ENCODE measurements around the gene FBXO39. TPM values are rescaled to one million over a fixed set of nuclear protein-coding genes. Genes with fewer than 3 reads are reported as not detected.

Gene FBXO39
- total and polyA plus RNA-seq, 7 experiments from 2014 or later, result 0.27 to 7.4 (median 0.43) TPM

DNA sequence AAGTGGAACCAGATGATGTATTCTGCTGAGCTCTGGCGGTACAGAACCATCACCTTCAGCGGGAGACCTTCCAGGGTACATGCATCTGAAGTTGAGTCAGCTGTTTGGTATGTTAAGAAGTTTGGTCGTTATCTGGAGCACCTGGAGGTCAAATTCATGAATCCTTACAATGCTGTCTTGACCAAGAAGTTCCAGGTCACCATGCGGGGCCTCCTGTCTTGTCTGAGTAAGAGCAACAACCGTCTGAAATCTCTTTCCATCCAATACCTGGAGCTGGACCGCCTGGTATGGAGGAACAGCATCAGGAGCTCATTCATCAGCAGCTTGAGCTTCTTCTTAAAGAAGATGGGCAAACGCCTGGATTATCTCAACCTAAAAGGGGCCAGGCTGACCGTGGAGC is 4.0 kb downstream of the FBXO39 start:
- peak overlapping the region in 1 of 9 donors; percentile 54 for H3K27ac Mint-ChIP-seq
- peaks cover 8 to 71% (median 56%) of the 10 kb centered on the region in 5 donors for H3K27me3 Mint-ChIP-seq
- no peak for ATAC-seq
- H3K4me1 Mint-ChIP-seq, result peaks cover 0 to 9% (median 5%) of the 10 kb centered on the region in 7 donors
- ChIA-PET CTCF (no interaction called here), POLR2A (no interaction called here)
- H3K36me3 Mint-ChIP-seq, result peaks cover 13 to 74% (median 24%) of the 10 kb centered on the region in 5 donors
- peaks cover 0 to 19% (median 3%) of the 10 kb centered on the region in 3 experiments for H3K9me3 ChIP-seq (ENCODE audit: control insufficient read depth in 2 of 3, low read length in 3 of 3)
- no peaks in the 10 kb centered on the region for H3K36me3 ChIP-seq (ENCODE audit: control insufficient read depth in 2 of 3, insufficient read depth in 3 of 3, low read length in 3 of 3)
- H3K4me3 ChIP-seq (ENCODE audit: low read length), result no peak overlapping the region
- intact Hi-C loops (cut with micrococcal nuclease), result no loop called here
- no peak for DNase-seq
- H3K27me3 ChIP-seq (ENCODE audit: control insufficient read depth in 2 of 2, insufficient read depth in 2 of 2, low read length in 2 of 2), result no peaks in the 10 kb centered on the region
- H3K4me3 Mint-ChIP-seq, result no peak overlapping the region
- no peak overlapping the region for H3K27ac ChIP-seq (ENCODE audit: low read depth, low read length)
- peaks cover 7 to 83% (median 54%) of the 10 kb centered on the region in 11 donors for H3K9me3 Mint-ChIP-seq
- no peaks in the 10 kb centered on the region for H3K4me1 ChIP-seq (ENCODE audit: control insufficient read depth in 2 of 2, insufficient read depth in 2 of 2, low read length in 2 of 2)

DNA sequence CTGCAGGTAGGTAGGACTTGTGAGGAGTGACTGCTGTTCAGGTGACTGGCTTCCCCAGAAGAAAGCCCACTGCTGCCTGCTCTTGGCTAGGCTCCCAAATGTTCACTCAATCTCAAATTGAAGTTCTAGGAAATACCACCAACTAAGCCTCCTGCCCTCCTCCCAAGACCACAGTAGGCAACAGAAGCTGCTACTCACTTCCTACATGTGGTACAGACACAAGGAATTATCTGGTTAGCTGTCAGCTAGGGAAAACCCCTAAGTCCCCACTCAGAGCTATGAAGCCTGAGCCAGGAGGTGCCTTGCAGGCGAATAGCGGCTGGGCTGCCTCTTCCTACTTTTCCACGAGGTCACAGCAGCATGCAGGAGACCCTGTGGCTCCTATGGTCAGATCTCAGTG is 4.9 kb downstream of the FBXO39 start:
- H3K36me3 ChIP-seq (ENCODE audit: control insufficient read depth in 2 of 3, insufficient read depth in 3 of 3, low read length in 3 of 3), result no peaks in the 10 kb centered on the region
- no peak overlapping the region for H3K27ac ChIP-seq (ENCODE audit: low read depth, low read length)
- no peaks in the 10 kb centered on the region for H3K4me1 ChIP-seq (ENCODE audit: control insufficient read depth in 2 of 2, insufficient read depth in 2 of 2, low read length in 2 of 2)
- ATAC-seq, result no peak
- H3K4me3 ChIP-seq (ENCODE audit: low read length), result no peak overlapping the region
- Mint-ChIP-seq H3K9me3 (peaks cover 7 to 84% (median 54%) of the 10 kb centered on the region in 11 donors), H3K36me3 (peaks cover 13 to 70% (median 24%) of the 10 kb centered on the region in 5 donors), H3K27ac (no peak overlapping the region), H3K4me1 (peaks cover 0 to 13% (median 10%) of the 10 kb centered on the region in 7 donors), H3K27me3 (peaks cover 12 to 78% (median 63%) of the 10 kb centered on the region in 5 donors), H3K4me3 (no peak overlapping the region)
- H3K27me3 ChIP-seq (ENCODE audit: control insufficient read depth in 2 of 2, insufficient read depth in 2 of 2, low read length in 2 of 2), result no peaks in the 10 kb centered on the region
- ChIA-PET CTCF (no interaction called here), POLR2A (no interaction called here)
- intact Hi-C loops (cut with micrococcal nuclease), result no loop called here
- peaks cover 0 to 11% (median 0%) of the 10 kb centered on the region in 3 experiments for H3K9me3 ChIP-seq (ENCODE audit: control insufficient read depth in 2 of 3, low read length in 3 of 3)
- no peak for DNase-seq

DNA sequence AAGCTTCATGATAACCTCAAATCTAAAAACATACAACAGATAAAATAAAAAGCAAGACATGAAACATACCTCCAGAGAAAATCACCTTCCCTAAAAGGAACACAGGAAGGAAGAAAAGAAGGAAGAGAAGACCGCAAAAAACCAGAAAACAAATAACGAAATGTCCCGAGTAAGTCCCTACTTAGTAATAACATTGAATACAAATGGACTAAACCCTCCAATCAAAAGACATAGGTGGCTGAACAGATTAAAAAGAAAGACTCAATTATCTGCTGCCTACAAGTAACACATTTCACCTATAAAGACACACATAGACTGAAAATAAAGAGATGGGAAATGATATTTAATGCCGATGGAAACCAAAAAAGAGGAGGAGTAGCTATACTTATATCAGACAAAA is 6.2 kb downstream of the FBXO39 start:
- intact Hi-C loops (cut with micrococcal nuclease), result no loop called here
- Histone ChIP-seq H3K9me3 (ENCODE audit: control insufficient read depth in 2 of 3, low read length in 3 of 3) (peaks cover 0 to 6% (median 0%) of the 10 kb centered on the region in 3 experiments), H3K4me1 (ENCODE audit: control insufficient read depth in 2 of 2, insufficient read depth in 2 of 2, low read length in 2 of 2) (no peaks in the 10 kb centered on the region), H3K36me3 (ENCODE audit: control insufficient read depth in 2 of 3, insufficient read depth in 3 of 3, low read length in 3 of 3) (no peaks in the 10 kb centered on the region), H3K27me3 (ENCODE audit: control insufficient read depth in 2 of 2, insufficient read depth in 2 of 2, low read length in 2 of 2) (no peaks in the 10 kb centered on the region), H3K27ac (ENCODE audit: low read depth, low read length) (no peak overlapping the region), H3K4me3 (ENCODE audit: low read length) (no peak overlapping the region)
- Mint-ChIP-seq H3K4me1 (peaks cover 0 to 10% (median 7%) of the 10 kb centered on the region in 7 donors), H3K27me3 (peaks cover 22 to 82% (median 67%) of the 10 kb centered on the region in 5 donors), H3K36me3 (peaks cover 13 to 65% (median 27%) of the 10 kb centered on the region in 5 donors), H3K4me3 (no peak overlapping the region), H3K9me3 (peaks cover 12 to 88% (median 48%) of the 10 kb centered on the region in 11 donors), H3K27ac (no peak overlapping the region)
- ChIA-PET CTCF (no interaction called here), POLR2A (no interaction called here)
- ATAC-seq (no peak), DNase-seq (no peak)

DNA sequence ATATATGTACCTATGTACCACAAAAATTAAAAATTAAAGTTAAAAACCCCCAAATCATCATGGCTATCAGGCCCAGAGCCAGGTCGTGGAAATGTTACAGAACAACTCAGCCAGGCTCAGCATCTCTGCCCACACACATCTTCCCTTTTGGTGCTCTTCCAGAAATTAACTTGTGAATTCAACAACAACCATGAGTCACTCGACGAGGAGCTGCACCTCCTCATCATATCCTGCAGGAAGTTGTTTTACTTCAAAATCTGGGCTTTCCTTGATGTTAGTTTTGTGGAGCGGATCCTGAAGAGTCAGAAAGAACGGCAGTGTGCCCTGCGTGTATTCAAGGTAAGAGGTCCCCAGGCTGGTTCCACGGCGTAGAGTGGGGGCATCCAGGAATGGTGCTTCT is 10.6 kb downstream of the FBXO39 start:
- ChIA-PET POLR2A (no interaction called here), CTCF (no interaction called here)
- DNase-seq (no peak), ATAC-seq (no peak)
- no peaks in the 10 kb centered on the region for H3K36me3 ChIP-seq (ENCODE audit: control insufficient read depth in 2 of 3, insufficient read depth in 3 of 3, low read length in 3 of 3)
- H3K27ac ChIP-seq (ENCODE audit: low read depth, low read length), result no peak overlapping the region
- no peak overlapping the region for H3K4me3 Mint-ChIP-seq
- H3K27me3 Mint-ChIP-seq, result peaks cover 42 to 88% (median 59%) of the 10 kb centered on the region in 5 donors
- H3K4me3 ChIP-seq (ENCODE audit: low read length), result no peak overlapping the region
- no peak overlapping the region for H3K27ac Mint-ChIP-seq
- peaks cover 0 to 10% (median 5%) of the 10 kb centered on the region in 7 donors for H3K4me1 Mint-ChIP-seq
- peaks cover 3 to 27% (median 10%) of the 10 kb centered on the region in 5 donors for H3K36me3 Mint-ChIP-seq
- H3K27me3 ChIP-seq (ENCODE audit: control insufficient read depth in 2 of 2, insufficient read depth in 2 of 2, low read length in 2 of 2), result no peaks in the 10 kb centered on the region
- no peaks in the 10 kb centered on the region for H3K4me1 ChIP-seq (ENCODE audit: control insufficient read depth in 2 of 2, insufficient read depth in 2 of 2, low read length in 2 of 2)
- no peaks in the 10 kb centered on the region for H3K9me3 ChIP-seq (ENCODE audit: control insufficient read depth in 2 of 3, low read length in 3 of 3)
- intact Hi-C loops (cut with micrococcal nuclease), result no loop called here
- peaks cover 5 to 55% (median 34%) of the 10 kb centered on the region in 11 donors for H3K9me3 Mint-ChIP-seq

DNA sequence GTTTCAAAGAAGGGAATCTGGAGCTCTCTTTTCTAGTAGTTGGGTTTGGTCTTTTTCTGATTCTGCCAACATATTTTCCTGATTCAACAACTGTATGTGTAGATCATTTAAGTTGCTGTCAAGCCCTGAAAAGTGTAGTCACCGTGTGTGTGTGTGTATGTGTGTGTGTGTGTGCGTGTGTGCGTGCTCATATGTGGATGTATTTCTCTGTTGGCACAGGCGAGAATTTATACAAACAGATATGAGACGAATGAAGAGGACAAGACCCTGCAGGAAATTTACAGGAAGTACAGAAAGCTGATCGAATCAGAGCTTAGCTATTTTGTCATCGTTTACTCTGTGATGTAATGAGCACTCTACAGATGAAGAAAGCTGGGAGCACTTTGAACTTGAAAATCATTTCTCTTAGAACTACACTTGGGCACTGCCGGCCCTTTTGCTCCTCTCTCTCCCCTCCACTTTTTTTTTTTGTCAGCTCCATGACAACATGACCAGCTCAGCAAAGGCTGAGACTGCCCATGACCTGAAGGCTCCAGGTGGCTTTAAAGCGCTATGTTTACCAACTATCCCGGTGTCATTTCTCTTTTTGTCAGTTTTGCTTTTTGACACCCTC is 11.2 kb downstream of the FBXO39 start:
- intact Hi-C loops (cut with micrococcal nuclease), result no loop called here
- H3K4me3 ChIP-seq (ENCODE audit: low read length), result no peak overlapping the region
- ChIA-PET POLR2A (no interaction called here), CTCF (interaction anchor here (0.6 kb wide), 1 partner anchor 540 kb away, joined by 3 read pairs; no protein-coding TSS in a partner anchor)
- no peaks in the 10 kb centered on the region for H3K27me3 ChIP-seq (ENCODE audit: control insufficient read depth in 2 of 2, insufficient read depth in 2 of 2, low read length in 2 of 2)
- no peaks in the 10 kb centered on the region for H3K36me3 ChIP-seq (ENCODE audit: control insufficient read depth in 2 of 3, insufficient read depth in 3 of 3, low read length in 3 of 3)
- H3K9me3 Mint-ChIP-seq, result peaks cover 5 to 50% (median 28%) of the 10 kb centered on the region in 11 donors
- DNase-seq, result no peak
- no peaks in the 10 kb centered on the region for H3K9me3 ChIP-seq (ENCODE audit: control insufficient read depth in 2 of 3, low read length in 3 of 3)
- H3K4me1 ChIP-seq (ENCODE audit: control insufficient read depth in 2 of 2, insufficient read depth in 2 of 2, low read length in 2 of 2), result no peaks in the 10 kb centered on the region
- H3K36me3 Mint-ChIP-seq, result peaks cover 0 to 22% (median 4%) of the 10 kb centered on the region in 5 donors
- ATAC-seq, result no peak
- peaks cover 0 to 10% (median 5%) of the 10 kb centered on the region in 7 donors for H3K4me1 Mint-ChIP-seq
- H3K27ac ChIP-seq (ENCODE audit: low read depth, low read length), result no peak overlapping the region
- no peak overlapping the region for H3K4me3 Mint-ChIP-seq
- no peak overlapping the region for H3K27ac Mint-ChIP-seq
- H3K27me3 Mint-ChIP-seq, result peaks cover 41 to 84% (median 56%) of the 10 kb centered on the region in 5 donors

DNA sequence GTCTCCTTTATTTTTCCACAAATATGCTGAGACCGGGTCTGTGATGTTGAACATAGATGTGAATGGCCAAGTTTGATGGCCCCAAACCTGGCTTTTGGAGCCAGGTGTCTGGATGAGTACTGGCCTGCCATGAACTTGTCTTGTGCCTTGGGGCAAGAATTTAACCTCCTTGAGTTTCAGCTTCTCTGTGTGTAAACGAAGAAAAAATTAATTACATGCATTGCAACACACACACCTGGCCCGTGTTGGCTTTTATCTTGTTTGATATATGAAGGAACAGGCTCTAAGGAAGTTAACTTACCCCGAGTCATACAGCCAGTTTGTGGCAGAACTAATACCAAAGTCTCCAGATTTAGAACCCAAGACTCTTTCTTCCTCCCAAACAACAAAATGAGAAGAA is 13.1 kb downstream of the FBXO39 start:
- ChIA-PET CTCF (no interaction called here), POLR2A (no interaction called here)
- no peaks in the 10 kb centered on the region for H3K27me3 ChIP-seq (ENCODE audit: control insufficient read depth in 2 of 2, insufficient read depth in 2 of 2, low read length in 2 of 2)
- no peaks in the 10 kb centered on the region for H3K4me1 ChIP-seq (ENCODE audit: control insufficient read depth in 2 of 2, insufficient read depth in 2 of 2, low read length in 2 of 2)
- Mint-ChIP-seq H3K27me3 (peaks cover 35 to 70% (median 46%) of the 10 kb centered on the region in 5 donors), H3K9me3 (peaks cover 0 to 30% (median 11%) of the 10 kb centered on the region in 11 donors), H3K4me1 (peaks cover 0 to 10% (median 5%) of the 10 kb centered on the region in 7 donors), H3K36me3 (peaks cover 0 to 7% (median 0%) of the 10 kb centered on the region in 5 donors), H3K4me3 (no peak overlapping the region), H3K27ac (no peak overlapping the region)
- no peaks in the 10 kb centered on the region for H3K9me3 ChIP-seq (ENCODE audit: control insufficient read depth in 2 of 3, low read length in 3 of 3)
- intact Hi-C loops (cut with micrococcal nuclease), result no loop called here
- ATAC-seq, result no peak
- H3K36me3 ChIP-seq (ENCODE audit: control insufficient read depth in 2 of 3, insufficient read depth in 3 of 3, low read length in 3 of 3), result no peaks in the 10 kb centered on the region
- DNase-seq, result no peak
- H3K4me3 ChIP-seq (ENCODE audit: low read length), result no peak overlapping the region
- H3K27ac ChIP-seq (ENCODE audit: low read depth, low read length), result no peak overlapping the region

All from naive thymus-derived CD4-positive, alpha-beta T cell (primary cell).